Stimulated activated CD4-positive, alpha-beta T cell treated with anti-CD3 and anti-CD28 coated beads, Interleukin-4, amount 100 ng/mL, for 24 hours (primary cell): ENCODE data around the gene FNTB.
A peak's percentile ranks its signal among the peaks of the same experiment; 100 is the strongest.

Experiments used
- DNase-seq: peaks from one replicate; pipeline ENCODE4 v3.0.0-alpha.2; 2020

Gene FNTB

DNA sequence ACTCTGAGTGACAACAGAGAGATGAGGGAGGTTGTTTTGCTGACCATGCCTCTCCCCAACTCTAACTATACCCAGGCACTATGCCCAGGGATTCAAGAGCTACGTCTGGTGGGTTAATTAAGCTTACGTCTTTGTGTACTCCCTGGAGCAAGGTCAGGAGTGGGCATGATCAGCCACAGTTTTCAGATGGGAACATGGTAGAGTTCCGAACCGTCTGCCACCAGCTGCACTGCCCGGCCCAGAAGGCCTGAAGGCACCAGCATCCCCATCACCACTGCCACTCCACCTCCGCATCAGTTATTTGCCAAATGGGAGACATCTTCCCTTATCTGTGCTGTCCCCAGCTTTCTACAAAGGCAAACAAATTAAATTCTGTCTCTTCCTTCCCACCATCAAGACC lies 33.0 kb upstream of the FNTB start:
- no peak for DNase-seq

DNA sequence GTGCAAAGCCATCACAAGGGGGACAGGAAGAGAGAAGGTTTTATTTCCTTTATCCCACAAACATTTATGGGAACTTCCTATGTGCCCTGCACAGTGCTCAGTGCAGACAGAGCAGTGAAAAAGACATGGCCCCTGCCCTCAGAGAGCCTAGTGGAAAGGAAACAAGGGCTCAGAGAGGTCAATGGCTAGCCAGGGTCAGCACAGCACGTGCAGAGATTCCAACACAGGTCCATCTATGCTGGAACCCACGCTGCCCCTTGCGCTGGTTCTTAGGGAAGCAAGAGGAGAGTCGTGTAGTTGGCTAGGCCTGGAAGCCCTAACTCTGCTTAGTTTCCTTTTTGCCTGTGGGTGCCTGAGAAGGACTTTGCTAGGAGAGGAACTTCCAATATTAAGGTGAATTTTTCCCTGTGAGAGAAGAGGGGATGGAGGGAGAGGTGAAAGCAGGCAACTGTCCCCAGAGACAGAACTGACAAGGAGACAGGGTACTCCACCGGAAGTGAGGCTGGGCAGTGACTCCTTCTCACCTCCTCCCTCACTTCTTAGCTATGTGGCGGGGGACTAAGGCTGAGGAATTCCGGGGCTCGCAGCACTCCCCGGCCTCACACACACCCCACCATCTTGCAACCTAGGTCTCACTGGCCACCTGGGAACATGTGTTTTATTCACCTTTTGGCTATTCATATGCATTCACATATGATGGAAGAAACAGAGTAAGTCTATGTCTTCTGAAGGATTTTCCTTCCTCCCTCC lies 32.0 kb upstream of the FNTB start:
- DNase-seq = no peak

DNA sequence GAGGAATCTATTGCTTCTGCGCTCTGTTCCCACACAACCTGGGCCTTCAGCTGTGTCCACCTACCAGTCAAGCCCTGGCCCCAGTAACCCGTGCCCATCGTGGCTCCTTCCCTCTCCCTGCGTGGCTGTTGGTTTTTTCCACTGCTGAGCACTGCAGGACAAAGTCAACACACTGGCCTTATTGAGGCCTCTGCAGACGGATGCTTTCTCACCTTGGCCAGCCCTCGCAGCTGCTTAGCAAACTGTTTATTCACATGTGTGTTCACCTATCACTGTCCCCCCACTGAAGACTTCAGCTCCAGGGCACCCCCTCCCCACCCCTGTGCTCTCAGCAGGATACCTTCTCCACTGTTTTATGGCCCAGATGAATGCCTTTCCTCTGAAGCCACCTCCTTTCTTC lies 31.4 kb upstream of the FNTB start:
- DNase-seq = no peak

DNA sequence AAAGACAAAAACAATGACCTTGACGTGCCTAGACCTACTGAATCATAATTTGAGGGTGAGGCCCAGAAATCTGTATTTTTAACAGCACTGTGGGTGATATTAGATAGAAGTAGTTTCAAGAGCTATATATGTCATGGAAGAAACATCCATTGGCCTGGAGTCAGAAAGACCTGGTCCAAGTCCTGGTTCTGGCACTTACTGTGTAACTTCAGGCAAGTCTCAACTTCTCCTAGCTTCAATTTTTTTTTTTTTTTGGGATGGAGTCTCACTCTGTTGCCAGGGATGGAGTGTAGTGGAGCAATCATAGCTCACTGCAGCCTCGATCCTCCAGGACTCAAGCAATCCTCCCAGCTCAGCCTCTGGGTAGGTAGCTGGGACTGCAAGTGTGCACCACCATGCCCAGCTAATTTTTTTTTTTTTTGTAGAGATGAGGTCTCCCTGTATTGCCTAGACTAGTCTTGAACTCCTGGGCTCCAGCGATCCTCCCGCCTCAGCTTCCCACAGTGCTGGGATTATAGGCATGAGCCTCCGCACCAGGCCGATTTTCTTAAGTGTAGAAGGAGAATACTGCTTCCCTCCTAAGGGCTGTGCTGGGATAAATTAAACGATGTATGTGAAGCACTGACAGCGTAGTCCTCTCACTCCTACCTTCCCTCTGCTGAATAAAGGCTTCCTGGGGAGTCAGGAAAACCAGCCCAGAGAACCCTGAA lies 29.8 kb upstream of the FNTB start:
- no peak for DNase-seq

DNA sequence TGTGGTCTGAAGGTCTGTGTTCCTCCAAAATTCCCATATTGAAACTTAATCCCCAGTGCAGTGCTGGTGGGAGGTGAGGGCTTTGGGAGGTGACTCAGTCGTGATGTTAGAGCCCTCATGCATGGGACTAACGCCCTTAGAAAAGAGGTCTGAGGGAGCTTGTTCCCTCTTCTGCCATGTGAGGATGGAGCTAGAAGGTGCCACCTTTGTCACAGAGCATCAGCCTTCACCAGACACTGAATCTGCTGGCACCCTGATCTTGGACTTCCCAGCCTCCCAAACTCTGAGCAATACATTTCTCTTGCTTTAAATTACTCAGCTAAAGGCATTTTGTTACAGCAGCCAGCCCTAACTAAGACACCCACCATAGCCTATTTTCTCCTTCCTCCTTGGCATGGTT lies 28.5 kb upstream of the FNTB start:
- no peak for DNase-seq

DNA sequence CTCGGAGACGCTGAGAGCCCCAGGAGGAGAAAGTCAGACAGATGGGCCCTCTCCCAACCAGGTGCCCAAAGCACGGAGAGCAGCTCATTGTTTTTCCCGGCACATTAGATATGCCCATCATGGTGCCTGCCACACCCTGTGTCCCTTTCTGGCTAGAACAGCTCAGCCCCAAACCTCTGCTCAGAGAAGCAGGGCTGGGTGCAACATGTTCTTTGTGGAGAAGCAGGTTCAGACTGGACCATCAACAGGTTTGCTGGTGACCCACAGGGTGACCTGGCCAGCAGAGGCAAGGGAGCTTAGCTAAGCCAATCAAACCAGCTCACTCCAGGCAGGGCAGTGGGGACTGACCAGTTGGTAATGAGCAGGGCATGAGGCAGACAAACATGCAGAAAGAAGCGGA lies 28.0 kb upstream of the FNTB start:
- no peak for DNase-seq

DNA sequence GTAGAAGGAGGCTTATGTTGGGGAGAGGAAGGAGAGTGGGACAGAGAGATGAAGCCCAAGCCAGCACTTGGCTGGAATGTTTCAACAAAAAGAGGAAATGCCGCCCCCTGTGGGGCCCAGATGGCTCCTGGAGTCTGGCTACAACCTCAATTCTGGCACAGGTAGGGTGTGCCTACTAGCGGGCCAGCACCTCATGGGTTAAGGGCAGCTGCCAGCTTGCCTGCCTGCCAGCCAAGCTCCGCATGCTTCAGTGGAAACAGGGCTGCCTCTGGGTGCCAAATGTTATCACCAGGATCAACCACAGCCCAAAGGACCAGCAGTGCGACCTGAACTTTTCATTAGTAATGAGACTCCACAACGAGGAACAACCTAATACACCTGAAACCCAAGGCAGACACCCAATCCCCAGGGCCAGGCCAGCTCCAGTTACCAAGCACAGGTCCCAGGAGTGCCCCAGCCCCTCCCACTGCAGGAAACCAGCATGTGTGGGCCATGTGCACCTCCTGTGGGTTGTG lies 25.9 kb upstream of the FNTB start:
- DNase-seq = no peak

DNA sequence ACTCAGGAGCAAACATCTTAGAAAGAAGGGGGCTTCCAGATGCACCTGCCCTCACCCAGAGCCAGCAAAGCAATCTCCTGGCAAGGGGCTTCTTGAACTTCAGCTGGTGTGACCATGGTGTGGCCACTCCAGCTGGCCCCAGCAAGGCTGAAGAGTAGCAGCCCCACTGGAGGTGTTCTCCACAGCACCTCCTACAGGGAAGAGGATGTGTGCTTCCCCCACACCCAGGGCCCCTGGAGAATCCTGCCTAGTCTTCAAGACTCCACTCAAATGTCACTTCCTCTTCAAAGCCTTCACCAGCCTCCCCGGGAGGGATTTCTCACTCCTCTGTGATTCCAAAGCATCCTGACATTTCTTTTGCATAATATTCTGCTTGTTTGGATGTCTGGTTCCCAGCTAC lies 23.1 kb upstream of the FNTB start:
- DNase-seq = no peak

DNA sequence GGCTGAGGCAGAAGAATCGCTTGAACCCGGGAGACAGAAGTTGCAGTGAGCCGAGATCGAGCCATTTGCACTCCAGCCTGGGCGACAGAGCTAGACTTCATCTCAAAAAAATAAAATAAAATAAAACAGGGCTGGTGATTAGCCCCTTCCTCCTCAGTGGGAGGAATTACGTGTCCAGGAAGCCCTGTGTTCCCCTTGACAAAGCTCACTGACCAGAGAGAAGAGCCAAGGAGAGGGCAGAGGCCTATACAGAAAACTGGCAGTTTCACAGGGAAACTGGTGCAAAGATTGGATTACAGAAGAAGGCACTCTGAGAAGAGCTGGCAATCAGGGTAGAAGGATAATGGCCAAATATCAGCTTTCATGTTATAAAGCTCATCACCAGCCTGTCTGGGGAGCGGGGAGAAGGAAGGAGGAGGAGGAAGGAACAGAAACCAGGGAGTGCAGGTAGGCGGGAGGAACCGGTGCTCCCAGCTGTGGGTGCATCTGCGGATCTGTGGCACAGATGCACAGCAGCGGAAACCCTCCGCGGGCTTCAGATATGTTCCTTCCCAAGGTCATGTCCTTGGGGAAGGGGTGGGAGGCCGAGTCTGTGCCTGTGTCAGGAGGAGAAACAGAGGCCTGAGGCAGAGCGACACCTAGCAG lies 21.2 kb upstream of the FNTB start:
- no peak for DNase-seq

DNA sequence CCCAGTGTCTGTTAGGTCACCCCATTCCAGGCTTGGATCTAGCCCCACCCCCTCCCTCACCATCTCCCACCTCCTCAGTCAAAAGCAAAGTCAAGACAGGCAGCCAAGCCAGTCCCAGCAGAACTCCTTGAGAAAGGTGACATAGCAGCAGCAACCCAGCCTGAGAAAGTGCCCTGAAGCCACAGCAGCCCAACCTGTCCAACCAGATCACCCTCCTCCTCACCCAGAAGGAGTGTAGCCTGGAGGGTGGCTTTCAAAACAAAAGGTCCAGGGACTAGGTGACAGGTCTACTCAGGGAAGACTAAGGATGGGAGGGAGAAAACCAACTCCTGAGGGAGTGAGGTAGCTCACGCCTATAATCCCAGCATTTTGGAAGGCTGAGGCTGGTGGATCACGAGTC lies 19.7 kb upstream of the FNTB start:
- DNase-seq = no peak

DNA sequence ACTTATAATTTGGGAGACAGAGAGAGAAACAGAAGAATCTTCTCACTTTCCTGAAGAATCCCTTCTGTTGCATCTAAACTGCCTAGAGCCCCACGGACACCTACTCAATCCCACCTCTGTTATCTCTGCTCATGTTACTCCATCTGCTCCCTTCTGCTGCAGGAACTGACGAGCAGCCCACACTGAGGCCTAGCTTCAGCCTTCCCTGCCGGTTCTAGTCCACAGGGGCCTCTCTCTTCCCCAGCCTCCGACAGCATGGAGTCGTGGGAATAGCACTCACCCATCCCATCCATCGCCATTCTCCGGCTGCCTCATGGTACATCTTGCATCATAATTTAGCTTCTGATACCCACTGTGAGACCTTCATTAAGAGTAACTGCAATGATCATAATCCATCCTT lies 18.5 kb upstream of the FNTB start:
- no peak for DNase-seq

DNA sequence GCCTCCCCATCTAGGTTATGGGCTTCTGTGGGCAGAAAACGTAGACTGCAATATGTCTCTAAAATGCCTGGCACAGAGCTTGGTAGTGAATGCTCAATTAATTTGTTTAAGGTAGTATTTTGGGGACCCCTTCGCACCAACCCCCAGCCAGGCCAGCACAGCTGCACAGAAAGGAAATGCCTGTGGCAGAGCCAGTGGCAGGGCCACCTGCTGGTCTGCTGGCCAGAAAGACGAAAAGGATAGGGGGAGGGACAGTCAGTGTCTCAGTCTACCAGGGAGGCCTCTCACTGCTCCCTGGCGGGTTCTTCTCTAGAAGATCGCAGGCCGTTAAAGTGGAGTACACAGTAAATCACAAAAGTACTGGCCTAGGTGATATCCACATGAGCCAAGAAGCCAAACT lies 18.0 kb upstream of the FNTB start:
- no peak for DNase-seq

DNA sequence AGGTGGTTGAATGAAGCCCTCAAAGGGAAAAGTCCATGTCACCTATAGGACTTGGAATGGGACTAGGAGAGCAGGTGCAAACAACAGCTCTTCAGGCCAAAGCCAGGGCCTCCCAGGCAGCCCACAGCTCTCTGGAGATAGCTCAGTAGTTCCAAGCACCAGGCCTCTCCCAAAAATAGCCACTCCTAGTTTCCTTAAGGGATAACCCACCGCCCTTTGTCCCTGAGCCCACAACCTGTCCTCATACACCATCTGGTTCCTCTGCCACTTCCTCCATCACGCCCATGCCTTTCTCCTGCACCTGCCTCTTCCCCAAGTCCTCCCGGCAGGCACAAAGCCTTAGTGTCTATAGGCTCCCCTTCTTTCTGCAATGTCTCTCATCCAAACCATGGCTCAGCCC lies 16.7 kb upstream of the FNTB start:
- no peak for DNase-seq

DNA sequence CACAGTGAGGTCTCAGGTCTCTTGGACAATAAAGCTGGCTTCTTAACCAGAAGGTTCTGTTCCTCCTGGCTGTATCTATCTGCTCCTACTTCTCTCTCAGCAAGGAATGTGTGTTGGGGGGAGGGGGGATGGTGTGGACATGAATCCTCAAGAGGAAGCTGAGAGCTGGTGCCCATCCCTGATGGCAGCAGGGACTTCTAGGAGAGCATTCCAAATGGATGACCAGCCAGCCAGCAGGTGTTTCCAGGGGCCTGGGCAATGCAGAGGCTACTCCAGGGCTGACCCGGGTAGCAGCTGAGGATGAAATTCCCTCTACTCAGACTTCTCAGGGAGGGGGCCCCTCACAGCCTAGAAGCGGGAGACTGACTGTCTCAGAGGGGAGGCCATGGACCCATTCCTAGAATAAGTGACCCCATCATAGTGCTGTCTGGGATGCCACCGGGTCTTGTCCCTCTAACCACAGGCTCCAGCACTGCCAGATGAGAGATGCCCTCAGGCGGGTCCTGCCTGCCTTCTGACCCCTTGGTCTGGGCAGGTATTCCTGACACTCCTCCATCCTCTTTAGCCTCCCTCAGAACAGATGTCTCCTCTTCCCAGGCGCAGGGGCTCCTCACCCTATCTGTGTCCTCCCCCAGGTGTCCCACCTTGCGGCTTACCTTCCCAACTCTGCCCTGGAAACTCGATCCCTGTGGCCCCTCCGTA lies 15.8 kb upstream of the FNTB start:
- DNase-seq = no peak

DNA sequence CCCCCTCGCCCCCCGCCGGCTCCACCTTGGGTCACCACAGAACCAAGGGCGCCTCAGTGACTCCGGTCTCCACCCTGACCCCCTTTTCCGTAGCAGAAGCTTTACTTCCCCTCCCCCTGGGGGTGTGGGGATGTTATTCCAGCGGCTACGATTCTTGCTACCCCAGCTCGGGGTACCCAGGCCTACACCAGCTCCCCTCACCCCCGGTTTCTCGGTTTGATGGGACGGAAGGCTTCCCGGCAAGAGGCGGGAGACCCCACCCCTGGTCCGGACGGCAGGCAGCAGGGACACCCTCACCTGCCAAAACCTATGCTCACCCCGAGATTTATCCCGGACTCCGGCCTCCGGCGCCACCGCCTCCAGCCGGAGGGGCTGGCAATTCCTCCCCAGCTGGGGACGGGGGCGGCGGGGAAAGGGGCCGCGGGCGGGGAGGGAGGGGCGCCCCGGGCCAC lies 15.2 kb upstream of the FNTB start:
- no peak for DNase-seq

DNA sequence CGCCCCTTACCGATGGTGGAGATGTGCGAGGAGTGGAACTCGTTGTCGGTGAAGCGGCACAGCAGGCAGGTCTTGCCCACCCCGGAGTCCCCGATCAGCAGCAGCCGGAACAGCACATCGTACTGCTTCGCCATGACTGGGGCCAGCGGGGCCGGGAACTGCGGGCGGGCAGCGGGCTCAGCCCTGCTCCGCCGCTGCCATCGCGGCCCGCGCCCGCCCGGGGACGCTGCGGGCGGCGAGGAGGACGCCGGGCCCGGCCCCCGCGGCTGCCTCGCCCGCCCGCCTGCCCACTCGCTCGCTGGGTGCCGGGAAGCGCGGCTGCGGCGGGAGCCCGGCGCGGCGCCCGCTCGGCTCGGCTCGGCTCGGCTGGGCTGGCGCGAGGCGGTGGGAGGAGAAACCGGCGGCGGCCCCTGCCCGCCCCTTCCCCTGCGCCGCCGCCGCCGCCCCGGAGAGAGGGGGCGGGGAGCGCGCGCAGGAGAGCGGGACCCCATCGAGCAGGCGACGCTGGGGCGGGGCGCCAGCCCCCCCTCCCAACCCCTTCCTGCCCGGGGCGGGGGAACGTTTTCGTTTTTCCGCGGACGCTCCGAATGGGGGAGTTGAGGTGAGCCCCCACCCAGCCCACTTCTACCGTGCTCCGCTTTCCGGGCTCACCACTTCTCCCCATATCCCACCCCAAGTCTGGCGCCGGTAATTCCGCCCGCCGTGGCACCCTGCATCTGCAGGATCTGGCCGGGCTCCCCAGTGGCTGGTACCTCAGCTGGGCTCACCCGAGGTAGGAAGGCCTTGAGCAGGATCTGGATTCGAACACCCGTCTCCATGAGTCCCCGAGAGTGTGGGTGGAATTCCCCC lies 14.5 kb upstream of the FNTB start, which contains the start of gene RAB15:
RAB15 (minus strand) TSS at position 394 of the 849 bp plus-strand sequence; CDS start at position 134, 260 bp downstream.
- DNase-seq = peak; percentile 32

DNA sequence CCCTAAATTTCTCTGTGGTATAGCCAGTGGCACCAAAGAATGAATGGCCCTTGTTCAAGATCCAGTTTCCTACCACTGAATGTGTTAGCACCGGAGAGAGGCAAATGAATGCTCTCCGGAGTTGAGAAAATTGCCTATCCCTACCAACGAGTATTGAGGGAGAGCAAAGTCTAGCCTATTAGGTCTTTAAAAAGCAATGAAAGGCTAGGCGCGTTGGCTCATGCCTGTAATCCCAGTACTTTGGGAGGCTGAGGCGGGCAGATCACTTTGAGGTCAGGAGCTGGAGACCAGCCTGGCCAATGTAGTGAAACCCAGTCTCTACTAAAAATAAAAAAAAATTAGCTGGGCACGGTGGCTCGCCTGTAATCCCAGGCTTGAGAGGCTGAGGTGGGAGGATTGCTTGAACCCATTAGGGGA lies 13.7 kb upstream of the FNTB start:
- DNase-seq = no peak

DNA sequence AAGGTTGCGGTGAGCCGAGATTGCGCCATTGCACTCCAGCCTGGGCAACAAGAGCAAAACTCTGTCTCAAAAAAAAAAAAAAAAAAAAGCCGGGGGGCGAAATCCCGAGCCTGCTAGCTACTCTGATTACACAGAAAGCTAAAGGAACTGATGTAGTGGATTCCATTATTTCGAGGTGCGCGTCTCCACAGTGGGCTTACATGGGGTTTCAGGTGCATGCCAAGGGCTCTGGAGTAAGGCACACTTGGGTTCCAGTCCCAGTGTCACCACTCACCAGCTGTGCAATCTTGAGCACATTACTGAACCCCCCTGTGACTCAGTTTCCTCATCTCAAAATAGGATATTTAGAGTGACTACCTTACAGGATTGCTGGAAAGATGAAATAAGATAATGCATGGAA lies 12.9 kb upstream of the FNTB start:
- no peak for DNase-seq

DNA sequence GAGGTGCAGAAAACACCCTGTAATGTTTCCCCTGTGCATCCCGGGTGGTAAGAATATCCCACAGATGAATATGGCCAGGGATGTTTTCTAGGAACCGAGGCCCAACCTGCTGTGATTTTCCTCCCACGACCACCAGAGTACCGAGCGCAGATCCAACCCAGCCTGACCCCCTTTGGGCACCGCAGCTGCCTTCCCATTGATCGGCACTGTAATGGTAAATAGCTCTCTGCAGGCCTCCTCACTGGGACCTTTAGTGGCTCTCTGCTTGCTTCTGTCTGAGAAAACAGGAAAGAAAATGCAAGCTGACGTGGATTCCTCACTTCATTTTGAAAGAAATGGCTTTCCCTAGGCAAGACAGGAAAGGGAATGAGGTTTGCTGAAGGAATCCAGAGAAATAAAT lies 12.1 kb upstream of the FNTB start:
- DNase-seq = no peak

DNA sequence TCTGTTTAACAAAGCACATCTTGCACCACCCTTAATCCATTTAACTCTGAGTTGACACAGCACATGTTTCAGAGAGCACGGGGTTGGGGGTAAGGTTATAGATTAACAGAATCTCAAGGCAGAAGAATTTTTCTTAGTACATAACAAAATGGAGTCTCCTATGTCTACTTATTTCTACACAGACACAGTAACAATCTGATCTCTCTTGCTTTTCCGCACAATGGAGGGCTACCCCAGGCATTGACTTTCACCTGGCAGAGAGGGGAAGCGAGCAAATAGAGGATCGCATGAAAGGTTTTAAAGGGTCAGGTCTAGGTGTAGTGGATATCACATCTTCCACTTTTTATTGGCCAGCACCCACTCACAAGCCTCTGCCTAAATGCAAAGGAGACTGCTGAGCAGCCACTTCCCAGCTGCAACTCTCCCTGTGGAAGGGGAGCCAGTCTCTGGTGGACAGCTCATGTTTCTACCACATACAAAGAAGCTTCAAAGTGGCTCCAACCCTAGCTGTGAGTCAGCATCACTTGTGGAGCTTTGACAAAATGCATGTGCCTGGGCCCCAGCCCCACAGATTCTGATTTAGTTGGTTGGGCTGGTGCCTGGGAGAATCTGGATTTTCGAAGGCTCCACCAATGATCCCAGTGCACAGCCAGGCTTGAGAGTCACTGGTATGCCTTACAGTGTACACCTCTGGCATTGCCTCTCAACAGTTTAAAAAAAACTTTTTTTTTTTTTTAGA lies 7.2 kb upstream of the FNTB start:
- DNase-seq = no peak
